A549 (cell line): ENCODE results near the gene ZNF750. TPM values are rescaled to one million over a fixed set of nuclear protein-coding genes. Genes with fewer than 3 reads are reported as not detected.

Experiments
- ATAC-seq, 2 experiments: fragments of 200-7000 bp in 1 of 2; fragments of >200 bp in 1 of 2; cut with Nextera tagmentation in 1 of 2; cut with Tn5 transposase in 1 of 2; 3 replicates each; pipeline versions ENCODE4 v1.8.0 to v1.9.1; 2018 to 2020; ENCODE audit warnings: mild to moderate bottlenecking in 1 of 2, moderate library complexity in 1 of 2
- CTCF ChIA-PET: fragments of 300-600 bp; sonication (Branson Sonifier 250); formaldehyde crosslinking; extraction: SDS; loops from one replicate; lab custom pipeline; 2021; ENCODE audit warnings: antibody characterized with exemption, inconsistent platforms; lab: Yijun Ruan, JAX
- POLR2A ChIA-PET: fragments of 350-600 bp; formaldehyde crosslinking; extraction: SDS; loops from one replicate; lab custom pipeline; 2021; ENCODE audit warnings: antibody characterized with exemption, inconsistent platforms; lab: Yijun Ruan, JAX
- DNase-seq, 2 experiments: peaks; one replicate each; pipeline versions ENCODE4 v3.0.0 to v3.0.0-alpha.2; 2011 to 2016; ENCODE audit warnings: low read depth in 1 of 2, low spot score in 1 of 2
- FAIRE-seq: peaks from 2 replicates; lab custom pipeline; 2011; peaks lifted over from hg19 to GRCh38; lab: Jason Lieb, UNC
- H3K27ac ChIP-seq, 2 experiments: fragments of >200 bp; sonication (Bioruptor Twin); formaldehyde crosslinking; 3 replicates each; pipeline ENCODE4 v1.5.1; 2016 to 2017
- H3K4me1 ChIP-seq: fragments of >200 bp; sonication (Bioruptor Twin); formaldehyde crosslinking; 3 replicates; pipeline ENCODE4 v1.6.1; 2016
- H3K4me2 ChIP-seq: fragments of >200 bp; sonication (Bioruptor Twin); formaldehyde crosslinking; 3 replicates; pipeline ENCODE4 v1.6.1; 2016
- H3K4me3 ChIP-seq: fragments of >200 bp; sonication (Bioruptor Twin); formaldehyde crosslinking; 3 replicates; pipeline ENCODE4 v1.5.1; 2016
- H3K9me3 ChIP-seq: fragments of >200 bp; sonication (Bioruptor Twin); formaldehyde crosslinking; 3 replicates; pipeline ENCODE4 v1.6.1; 2016
- CBX8 ChIP-seq: fragments of 200-600 bp; sonication (generic); IDR thresholded peaks from 2 replicates; pipeline ENCODE4 v1.6.1; 2016
- CEBPB ChIP-seq, 2 experiments: fragments of >200 bp in 1 of 2; sonication (Bioruptor Twin) in 1 of 2; formaldehyde crosslinking in 1 of 2; IDR thresholded peaks; 2 replicates each; pipeline ENCODE4 v1.6.1; 2012 to 2016
- CHD2 ChIP-seq: fragments of 150-350 bp; IDR thresholded peaks from 2 replicates; pipeline ENCODE4 v1.6.1; 2014; ENCODE audit warnings: low read length; ENCODE audit not compliant: partially characterized antibody
- EHMT2 ChIP-seq: fragments of 200-600 bp; sonication (generic); IDR thresholded peaks from 2 replicates; pipeline ENCODE4 v1.6.1; 2016; ENCODE audit warnings: antibody characterized with exemption, low read depth, mild to moderate bottlenecking, moderate library complexity
- EP300 ChIP-seq, 2 experiments: fragments of >200 bp; sonication (Bioruptor Twin); formaldehyde crosslinking; IDR thresholded peaks; 2 replicates in 1 of 2; 3 replicates in 1 of 2; pipeline ENCODE4 v1.6.1; 2016 to 2017
- FOSB ChIP-seq: fragments of 250-450 bp; sonication (Bioruptor Pico); IDR thresholded peaks from 2 replicates; pipeline ENCODE4 v1.5.0; 2020; ENCODE audit warnings: mild to moderate bottlenecking, moderate library complexity
- FOSL2 ChIP-seq, 2 experiments: fragments of 450-650 bp in 1 of 2; fragments of >200 bp in 1 of 2; sonication (Bioruptor Twin) in 1 of 2; formaldehyde crosslinking; IDR thresholded peaks; 2 replicates each; pipeline versions ENCODE4 v1.5.0 to v1.6.1; 2016 to 2020; ENCODE audit warnings: mild to moderate bottlenecking in 1 of 2, moderate library complexity in 1 of 2
- FOXS1 ChIP-seq: fragments of 250-450 bp; sonication (Bioruptor Pico); IDR thresholded peaks from 2 replicates; pipeline ENCODE4 v1.5.0; 2020; ENCODE audit warnings: mild to moderate bottlenecking, moderate library complexity
- HDAC2 ChIP-seq: fragments of 200-600 bp; sonication (generic); IDR thresholded peaks from 2 replicates; pipeline ENCODE4 v1.6.1; 2016
- HES2 ChIP-seq: fragments of >200 bp; sonication (Bioruptor Twin); formaldehyde crosslinking; IDR thresholded peaks from 2 replicates; pipeline ENCODE4 v1.6.1; 2016
- HEYL ChIP-seq: fragments of 250-450 bp; sonication (Bioruptor Pico); IDR thresholded peaks from 2 replicates; pipeline ENCODE4 v1.8.0; 2021; ENCODE audit warnings: mild to moderate bottlenecking, moderate library complexity
- HOXA7 ChIP-seq: fragments of 250-450 bp; sonication (Bioruptor Pico); IDR thresholded peaks from 2 replicates; pipeline ENCODE4 v1.5.0; 2020; ENCODE audit warnings: mild to moderate bottlenecking, moderate library complexity
- JUN ChIP-seq, 2 experiments: fragments of >200 bp; sonication (Bioruptor Twin); formaldehyde crosslinking; IDR thresholded peaks; 2 replicates in 1 of 2; 3 replicates in 1 of 2; pipeline ENCODE4 v1.6.1; 2016 to 2017
- JUNB ChIP-seq: fragments of >200 bp; sonication (Bioruptor Twin); formaldehyde crosslinking; IDR thresholded peaks from 2 replicates; pipeline ENCODE4 v1.6.1; 2016
- MAFK ChIP-seq: fragments of 450-650 bp; IDR thresholded peaks from 2 replicates; pipeline ENCODE4 v1.6.1; 2014; ENCODE audit not compliant: partially characterized antibody
- MYC ChIP-seq: IDR thresholded peaks from 2 replicates; pipeline ENCODE4 v1.6.1; 2012; ENCODE audit warnings: mild to moderate bottlenecking, inconsistent platforms, low read length, improper control_type of control experiment, borderline replicate concordance
- NFE2L2 ChIP-seq: fragments of 150-350 bp; conservative IDR thresholded peaks from 2 replicates; pipeline ENCODE4 v1.6.1; 2014; ENCODE audit warnings: low read length
- NPAS2 ChIP-seq: fragments of 250-450 bp; sonication (Bioruptor Pico); IDR thresholded peaks from 2 replicates; pipeline ENCODE4 v1.8.0; 2022; ENCODE audit warnings: mild to moderate bottlenecking, moderate library complexity, borderline replicate concordance
- POLR2A ChIP-seq: IDR thresholded peaks from 2 replicates; pipeline ENCODE4 v1.6.1; 2012; ENCODE audit warnings: mild to moderate bottlenecking, low read length
- RARB ChIP-seq: fragments of 250-450 bp; sonication (Bioruptor Pico); IDR thresholded peaks from 2 replicates; pipeline ENCODE4 v1.8.0; 2021; ENCODE audit warnings: mild to moderate bottlenecking, moderate library complexity
- TFCP2L1 ChIP-seq: fragments of 250-450 bp; sonication (Bioruptor Pico); IDR thresholded peaks from 2 replicates; pipeline ENCODE4 v1.5.0; 2021; ENCODE audit warnings: mild to moderate bottlenecking
- ZNF302 ChIP-seq: fragments of 250-450 bp; sonication (Bioruptor Pico); IDR thresholded peaks from 2 replicates; pipeline ENCODE4 v1.9.0; 2021; ENCODE audit warnings: inconsistent platforms, mild to moderate bottlenecking, moderate library complexity
- ZSCAN20 ChIP-seq: fragments of 250-450 bp; sonication (Bioruptor Pico); IDR thresholded peaks from 2 replicates; pipeline ENCODE4 v1.8.0; 2022; ENCODE audit warnings: mild to moderate bottlenecking, moderate library complexity
- WGBS: methylation state at CpG from one replicate; pipeline ENCODE4 v1.1.6; 2017; ENCODE audit errors: missing lambda C conversion rate; 5-methylcytosine and 5-hydroxymethylcytosine counted together
- polyA plus RNA-seq, 4 experiments: library from polyadenylated mRNA; depleted of rRNA in 3 of 4; stranded (reverse); fragments of >200 nt; fragmentation: RNase III in 1 of 4; extraction: RNeasy Plus Mini Kit Qiagen cat#74134 plus additional on column Dnase treatment in 1 of 4; gene quantifications; 2 replicates in 3 of 4; 3 replicates in 1 of 4; pipeline ENCODE4 v1.2.3, GENCODE V29; 2011 to 2017
- TF ChIP-seq, protein P1 (sequence below): fragments of 450-650 bp; IDR thresholded peaks from 2 replicates; pipeline ENCODE4 v1.6.1; 2014; ENCODE audit warnings: antibody characterized with exemption
- TF ChIP-seq, protein P2 (sequence below): fragments of 250-450 bp; sonication (Bioruptor Pico); IDR thresholded peaks from 2 replicates; pipeline ENCODE4 v1.5.0; 2020; ENCODE audit warnings: low read depth, mild to moderate bottlenecking, moderate library complexity
- TF ChIP-seq, protein P3 (sequence below): fragments of >200 bp; sonication (Bioruptor Twin); formaldehyde crosslinking; IDR thresholded peaks from 3 replicates; pipeline ENCODE4 v1.6.1; 2016
- TF ChIP-seq, protein P4 (sequence below): IDR thresholded peaks from 2 replicates; pipeline ENCODE4 v1.6.1; 2012
- TF ChIP-seq, protein P5 (sequence below): fragments of >200 bp; sonication (Bioruptor Twin); formaldehyde crosslinking; IDR thresholded peaks from 3 replicates; pipeline ENCODE4 v1.5.1; 2016

ZNF750 gene
- polyA plus RNA-seq, 2 of the 4 experiments (the other 2 are of a cell fraction) = not detected

GRCh38 chr17:82862191-82862590 is 22.4 kb upstream of the ZNF750 start:
- Histone ChIP-seq H3K4me1 (peaks cover 16% of the 10 kb centered on the region; the same call in 2 of the 3 replicates), H3K9me3 (no peaks in the 10 kb centered on the region), H3K4me3 (no peak overlapping the region), H3K4me2 (no peak overlapping the region), H3K27ac (no peak overlapping the region)
- DNase-seq (no peak), ATAC-seq (no peak), FAIRE-seq (no peak)
- whole genome bisulfite sequencing = 91% methylated on average over 8 of the region's 8 CpGs
- POLR2A ChIA-PET = no interaction called here
- CTCF ChIA-PET = interaction anchor here (0.8 to 1.4 kb wide), 3 partner anchors 9 to 193 kb away, joined by 5 to 8 read pairs (median 6); no protein-coding TSS in a partner anchor
- TF ChIP-seq CBX8 = no peak
- no peak for TF ChIP-seq NFE2L2

GRCh38 chr17:82861393-82861775 is 21.6 kb upstream of the ZNF750 start:
- no peaks in the 10 kb centered on the region for H3K9me3 ChIP-seq
- H3K4me1 ChIP-seq = peaks cover 16% of the 10 kb centered on the region; the same call in 2 of the 3 replicates
- CTCF ChIA-PET = interaction anchor here (0.6 to 1.4 kb wide), 5 partner anchors 8 to 193 kb away, joined by 3 to 8 read pairs (median 5); no protein-coding TSS in a partner anchor
- H3K4me3 ChIP-seq = no peak overlapping the region
- 97% methylated on average over 12 of the region's 12 CpGs for WGBS
- no peak for TF ChIP-seq CBX8
- TF ChIP-seq CHD2 = no peak
- no peak for TF ChIP-seq JUNB
- TF ChIP-seq MAFK = no peak
- no peak for TF ChIP-seq EP300 (IDR thresholded peaks at IDR 0.05)
- TF ChIP-seq, protein P1, sequence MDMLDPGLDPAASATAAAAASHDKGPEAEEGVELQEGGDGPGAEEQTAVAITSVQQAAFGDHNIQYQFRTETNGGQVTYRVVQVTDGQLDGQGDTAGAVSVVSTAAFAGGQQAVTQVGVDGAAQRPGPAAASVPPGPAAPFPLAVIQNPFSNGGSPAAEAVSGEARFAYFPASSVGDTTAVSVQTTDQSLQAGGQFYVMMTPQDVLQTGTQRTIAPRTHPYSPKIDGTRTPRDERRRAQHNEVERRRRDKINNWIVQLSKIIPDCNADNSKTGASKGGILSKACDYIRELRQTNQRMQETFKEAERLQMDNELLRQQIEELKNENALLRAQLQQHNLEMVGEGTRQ = no peak
- no peak for TF ChIP-seq HDAC2
- no peak for TF ChIP-seq POLR2A
- TF ChIP-seq FOSB (CRISPR knock-in tag) = no peak
- TF ChIP-seq, protein P2, sequence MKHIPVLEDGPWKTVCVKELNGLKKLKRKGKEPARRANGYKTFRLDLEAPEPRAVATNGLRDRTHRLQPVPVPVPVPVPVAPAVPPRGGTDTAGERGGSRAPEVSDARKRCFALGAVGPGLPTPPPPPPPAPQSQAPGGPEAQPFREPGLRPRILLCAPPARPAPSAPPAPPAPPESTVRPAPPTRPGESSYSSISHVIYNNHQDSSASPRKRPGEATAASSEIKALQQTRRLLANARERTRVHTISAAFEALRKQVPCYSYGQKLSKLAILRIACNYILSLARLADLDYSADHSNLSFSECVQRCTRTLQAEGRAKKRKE (CRISPR knock-in tag) = no peak
- TF ChIP-seq FOSL2 (IDR thresholded peaks at IDR 0.05) = no peak
- no peak for TF ChIP-seq FOSL2 (CRISPR knock-in tag; IDR thresholded peaks at IDR 0.05)
- TF ChIP-seq RARB = no peak
- no peak for TF ChIP-seq HOXA7
- TF ChIP-seq ZSCAN20 (CRISPR knock-in tag) = no peak
- TF ChIP-seq TFCP2L1 (CRISPR knock-in tag) = no peak
- TF ChIP-seq CEBPB (IDR thresholded peaks at IDR 0.05) = no peak
- TF ChIP-seq, all 56 proteins: peak for 0
- FAIRE-seq (no peak), ATAC-seq (no peak), DNase-seq (no peak)
- Histone ChIP-seq H3K27ac (no peak overlapping the region), H3K4me2 (no peak overlapping the region)
- POLR2A ChIA-PET = no interaction called here

DNA sequence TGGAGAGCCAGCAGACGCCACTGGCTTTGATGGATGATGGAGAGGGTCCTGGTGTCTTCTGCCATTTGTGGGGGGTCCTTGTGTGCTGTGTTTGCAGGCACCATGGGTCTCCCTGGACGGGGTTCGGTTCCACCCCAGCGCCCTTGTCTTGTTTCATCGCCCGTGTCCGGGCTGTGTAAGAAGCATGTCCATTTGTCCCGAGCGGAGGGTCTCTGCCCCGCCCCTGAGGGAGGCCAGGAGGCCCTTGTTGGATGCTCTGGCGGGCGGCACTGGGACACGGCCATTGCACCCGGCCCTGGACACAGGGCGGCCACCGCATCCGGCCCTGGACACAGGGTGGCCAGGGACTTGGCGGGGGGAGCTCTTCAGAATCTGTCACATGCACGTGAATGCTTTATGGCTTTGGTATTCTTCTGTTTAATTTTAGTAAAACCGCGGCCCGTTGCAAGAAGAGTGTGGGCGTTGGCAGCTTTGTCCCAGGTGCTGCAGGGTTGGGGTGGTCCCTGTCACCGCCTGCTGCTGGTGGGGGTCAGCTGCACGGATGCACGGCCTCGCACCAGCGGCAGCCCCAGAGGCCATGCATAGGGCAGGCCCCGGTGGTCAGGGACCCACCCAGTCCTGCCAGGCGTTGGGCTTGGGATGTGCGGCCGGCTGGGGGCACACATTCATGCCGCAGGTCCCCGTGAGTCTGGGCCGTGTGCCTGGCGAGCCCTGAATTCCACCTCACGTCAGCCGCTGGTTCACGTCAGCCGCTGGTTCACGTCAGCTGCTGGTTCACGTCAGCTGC is 21.0 kb upstream of the ZNF750 start:
- Histone ChIP-seq H3K4me2 (no peak overlapping the region), H3K27ac (no peak overlapping the region), H3K4me3 (no peak overlapping the region), H3K4me1 (peaks cover 16% of the 10 kb centered on the region; the same call in 2 of the 3 replicates), H3K9me3 (no peaks in the 10 kb centered on the region)
- ChIA-PET POLR2A (no interaction called here), CTCF (interaction anchor here (0.6 to 1.4 kb wide), 5 partner anchors 8 to 192 kb away, joined by 3 to 8 read pairs (median 5); no protein-coding TSS in a partner anchor)
- no peak for DNase-seq
- no peak for FAIRE-seq
- TF ChIP-seq MYC (no peak), HES2 (no peak), ZSCAN20 (CRISPR knock-in tag) (no peak), JUN (IDR thresholded peaks at IDR 0.05) (no peak), FOXS1 (CRISPR knock-in tag) (no peak), MAFK (no peak), TFCP2L1 (CRISPR knock-in tag) (no peak), CBX8 (no peak), HEYL (no peak), HDAC2 (no peak), FOSB (CRISPR knock-in tag) (no peak), EHMT2 (no peak), NPAS2 (CRISPR knock-in tag) (no peak), EP300 (IDR thresholded peaks at IDR 0.05) (no peak), ZNF302 (no peak)
- TF ChIP-seq, protein P3, sequence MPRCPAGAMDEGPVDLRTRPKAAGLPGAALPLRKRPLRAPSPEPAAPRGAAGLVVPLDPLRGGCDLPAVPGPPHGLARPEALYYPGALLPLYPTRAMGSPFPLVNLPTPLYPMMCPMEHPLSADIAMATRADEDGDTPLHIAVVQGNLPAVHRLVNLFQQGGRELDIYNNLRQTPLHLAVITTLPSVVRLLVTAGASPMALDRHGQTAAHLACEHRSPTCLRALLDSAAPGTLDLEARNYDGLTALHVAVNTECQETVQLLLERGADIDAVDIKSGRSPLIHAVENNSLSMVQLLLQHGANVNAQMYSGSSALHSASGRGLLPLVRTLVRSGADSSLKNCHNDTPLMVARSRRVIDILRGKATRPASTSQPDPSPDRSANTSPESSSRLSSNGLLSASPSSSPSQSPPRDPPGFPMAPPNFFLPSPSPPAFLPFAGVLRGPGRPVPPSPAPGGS = no peak
- TF ChIP-seq, protein P4, sequence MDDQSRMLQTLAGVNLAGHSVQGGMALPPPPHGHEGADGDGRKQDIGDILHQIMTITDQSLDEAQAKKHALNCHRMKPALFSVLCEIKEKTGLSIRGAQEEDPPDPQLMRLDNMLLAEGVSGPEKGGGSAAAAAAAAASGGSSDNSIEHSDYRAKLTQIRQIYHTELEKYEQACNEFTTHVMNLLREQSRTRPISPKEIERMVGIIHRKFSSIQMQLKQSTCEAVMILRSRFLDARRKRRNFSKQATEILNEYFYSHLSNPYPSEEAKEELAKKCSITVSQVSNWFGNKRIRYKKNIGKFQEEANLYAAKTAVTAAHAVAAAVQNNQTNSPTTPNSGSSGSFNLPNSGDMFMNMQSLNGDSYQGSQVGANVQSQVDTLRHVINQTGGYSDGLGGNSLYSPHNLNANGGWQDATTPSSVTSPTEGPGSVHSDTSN = no peak
- TF ChIP-seq, protein P5, sequence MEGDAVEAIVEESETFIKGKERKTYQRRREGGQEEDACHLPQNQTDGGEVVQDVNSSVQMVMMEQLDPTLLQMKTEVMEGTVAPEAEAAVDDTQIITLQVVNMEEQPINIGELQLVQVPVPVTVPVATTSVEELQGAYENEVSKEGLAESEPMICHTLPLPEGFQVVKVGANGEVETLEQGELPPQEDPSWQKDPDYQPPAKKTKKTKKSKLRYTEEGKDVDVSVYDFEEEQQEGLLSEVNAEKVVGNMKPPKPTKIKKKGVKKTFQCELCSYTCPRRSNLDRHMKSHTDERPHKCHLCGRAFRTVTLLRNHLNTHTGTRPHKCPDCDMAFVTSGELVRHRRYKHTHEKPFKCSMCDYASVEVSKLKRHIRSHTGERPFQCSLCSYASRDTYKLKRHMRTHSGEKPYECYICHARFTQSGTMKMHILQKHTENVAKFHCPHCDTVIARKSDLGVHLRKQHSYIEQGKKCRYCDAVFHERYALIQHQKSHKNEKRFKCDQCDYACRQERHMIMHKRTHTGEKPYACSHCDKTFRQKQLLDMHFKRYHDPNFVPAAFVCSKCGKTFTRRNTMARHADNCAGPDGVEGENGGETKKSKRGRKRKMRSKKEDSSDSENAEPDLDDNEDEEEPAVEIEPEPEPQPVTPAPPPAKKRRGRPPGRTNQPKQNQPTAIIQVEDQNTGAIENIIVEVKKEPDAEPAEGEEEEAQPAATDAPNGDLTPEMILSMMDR = no peak
- 92% methylated on average over 35 of the region's 42 CpGs for WGBS
- ATAC-seq = no peak
